ENCODE measurements around the gene MIS18BP1.
"Not testable (repeated sequence)": the region's sequence is repeated elsewhere in the genome, so short reads cannot be mapped to it uniquely, and the experiment has no call there.

Gene MIS18BP1

GRCh38 chr14:45253070-45253753, at the start of gene MIS18BP1:
Gene MIS18BP1, minus strand, starts transcription at chr14:45253202. Its CDS starts 5,916 bp downstream, at chr14:45247286.
- DNase-seq, result peak; percentile 98

GRCh38 chr14:45298423-45299117, 45.6 kb upstream of the MIS18BP1 start:
- no peak for DNase-seq

GRCh38 chr14:45294796-45295195, 41.8 kb upstream of the MIS18BP1 start:
- not testable (repeated sequence) for DNase-seq

- no peak for DNase-seq
Observed at GRCh38 chr14:45290547-45290946, 37.5 kb upstream of the MIS18BP1 start.

DNA sequence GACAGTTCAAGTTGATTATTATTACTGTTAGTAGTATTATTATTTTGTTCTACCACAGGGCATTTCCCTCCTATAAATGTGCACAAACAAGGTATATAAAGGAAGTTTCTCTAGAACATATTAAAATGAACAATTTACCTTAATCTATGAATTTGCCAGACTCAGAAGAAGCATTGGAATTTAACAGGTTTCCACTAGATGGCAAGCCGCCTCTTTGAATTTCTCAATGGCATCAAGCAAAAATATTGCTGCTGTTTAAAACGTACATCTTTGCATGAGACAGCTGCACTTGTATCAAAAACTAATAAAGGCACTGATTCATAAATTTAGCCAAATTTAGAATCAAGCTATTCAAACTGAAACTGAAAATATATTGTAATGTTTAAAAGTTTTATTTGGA, 34.6 kb upstream of the MIS18BP1 start:
- peak; percentile 21 for DNase-seq

DNA sequence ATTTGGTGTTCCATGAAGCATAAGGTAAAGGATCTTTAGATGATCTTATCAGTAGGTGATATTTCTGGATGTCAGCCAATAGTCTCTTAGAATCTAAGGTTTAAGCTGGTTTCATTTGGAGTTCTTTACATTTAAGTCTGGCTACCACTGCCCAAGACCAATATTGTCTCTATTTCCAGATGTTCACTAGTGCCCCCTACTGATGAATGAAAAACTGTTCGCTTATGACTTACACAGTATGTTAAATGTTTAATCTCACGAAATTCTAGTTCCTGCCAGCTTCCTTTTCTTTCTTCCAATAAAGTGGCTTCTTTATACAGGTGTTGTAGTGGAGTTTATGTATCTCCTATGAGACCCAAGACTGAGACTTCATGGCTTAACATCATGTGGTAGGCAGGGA, 31.8 kb upstream of the MIS18BP1 start:
- no peak for DNase-seq

DNA sequence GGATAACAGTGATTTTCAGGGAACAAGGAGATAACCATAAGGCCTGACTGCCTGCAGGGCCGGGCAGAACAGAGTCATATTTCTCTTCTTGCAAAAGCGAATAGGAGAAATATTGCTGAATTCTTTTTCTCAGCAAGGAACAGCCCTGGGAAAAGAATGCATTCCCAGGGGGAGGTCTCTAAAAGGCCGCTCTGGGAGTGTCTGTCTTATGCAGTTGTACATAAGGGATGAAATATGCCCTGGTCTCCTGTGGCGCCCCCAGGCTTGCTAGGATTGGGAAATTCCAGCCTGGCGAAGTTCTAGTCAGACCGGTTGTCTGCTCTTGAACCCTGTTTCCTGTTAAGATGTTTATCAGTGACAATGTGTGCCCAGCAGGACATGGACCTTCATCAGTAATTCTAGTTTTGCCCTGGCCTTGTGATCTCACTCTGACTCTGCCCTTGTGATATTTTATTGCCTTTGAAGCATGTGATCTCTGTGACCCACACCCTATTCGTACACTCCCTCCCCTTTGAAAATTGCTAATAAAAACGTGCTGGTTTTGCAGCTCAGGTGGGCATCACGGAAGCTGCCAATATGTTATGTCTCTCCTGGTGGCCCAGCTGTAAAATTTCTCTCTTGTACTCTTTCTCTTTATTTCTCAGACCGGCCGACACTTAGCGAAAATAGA, 28.9 kb upstream of the MIS18BP1 start:
- not testable (repeated sequence) for DNase-seq

GRCh38 chr14:45271858-45272537, 19.0 kb upstream of the MIS18BP1 start:
- no peak for DNase-seq

DNA sequence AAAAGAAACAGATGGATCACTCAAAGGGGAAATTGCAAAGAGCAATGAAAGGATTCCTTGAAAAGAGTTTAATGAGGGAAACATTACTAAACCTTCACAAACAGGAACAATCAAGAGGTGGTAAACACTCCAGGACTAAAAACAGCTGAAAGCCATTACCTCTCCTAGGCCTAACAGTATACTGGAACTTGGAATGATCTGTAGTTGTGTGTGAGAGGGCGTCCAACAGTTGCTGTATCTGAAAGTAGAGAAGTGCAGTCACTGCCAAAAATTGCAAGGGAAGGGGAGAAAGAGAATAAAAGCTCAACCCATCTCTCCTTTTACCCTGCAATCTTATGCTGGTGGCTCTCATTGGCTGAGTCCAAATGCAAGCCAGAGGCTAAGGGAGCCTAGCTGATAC, 17.0 kb upstream of the MIS18BP1 start:
- no peak for DNase-seq

DNA sequence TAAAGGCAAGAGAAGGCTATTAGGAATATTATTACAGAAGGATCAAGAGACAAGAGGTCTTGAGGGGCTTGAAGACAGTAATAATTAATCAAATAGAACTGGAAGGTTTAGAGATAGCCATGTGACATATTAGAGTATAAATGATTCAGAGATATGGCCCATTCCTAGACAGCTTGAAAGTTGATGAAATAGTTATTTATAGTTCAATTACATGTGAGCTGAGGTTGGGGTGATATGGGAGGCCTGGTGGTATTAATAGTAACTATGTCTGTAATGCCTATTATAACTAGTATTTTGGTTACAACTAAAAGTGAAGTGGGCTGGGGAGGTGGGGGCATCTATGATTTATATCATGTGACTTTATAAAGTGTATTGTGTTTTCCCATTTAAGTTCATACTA, 14.1 kb upstream of the MIS18BP1 start:
- DNase-seq, result no peak

DNA sequence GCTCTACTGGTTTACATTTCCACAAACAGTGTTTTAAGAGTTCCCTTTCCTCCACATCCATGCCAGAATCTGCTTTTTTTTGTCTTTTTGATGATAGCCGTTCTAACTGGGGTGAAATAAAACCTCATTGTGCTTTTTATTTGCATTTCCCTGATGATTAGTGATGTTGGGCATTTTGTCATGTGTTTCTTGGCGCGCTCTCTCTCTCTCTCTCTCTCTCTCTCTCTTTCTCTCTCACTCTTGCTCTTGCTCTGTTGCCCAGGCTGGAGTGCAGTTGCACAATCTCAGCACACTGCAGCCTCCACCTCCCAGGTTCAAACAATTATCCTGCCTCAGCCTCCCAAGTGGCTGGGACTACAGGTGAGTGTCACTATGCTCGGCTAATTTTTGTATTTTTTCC, 9.6 kb upstream of the MIS18BP1 start:
- DNase-seq, result no peak

GRCh38 chr14:45261209-45261608, 8.2 kb upstream of the MIS18BP1 start:
- DNase-seq, result no peak

GRCh38 chr14:45258805-45259204, 5.8 kb upstream of the MIS18BP1 start:
- DNase-seq, result no peak

- no peak for DNase-seq
Observed at GRCh38 chr14:45258073-45258472, 5.1 kb upstream of the MIS18BP1 start.

DNA sequence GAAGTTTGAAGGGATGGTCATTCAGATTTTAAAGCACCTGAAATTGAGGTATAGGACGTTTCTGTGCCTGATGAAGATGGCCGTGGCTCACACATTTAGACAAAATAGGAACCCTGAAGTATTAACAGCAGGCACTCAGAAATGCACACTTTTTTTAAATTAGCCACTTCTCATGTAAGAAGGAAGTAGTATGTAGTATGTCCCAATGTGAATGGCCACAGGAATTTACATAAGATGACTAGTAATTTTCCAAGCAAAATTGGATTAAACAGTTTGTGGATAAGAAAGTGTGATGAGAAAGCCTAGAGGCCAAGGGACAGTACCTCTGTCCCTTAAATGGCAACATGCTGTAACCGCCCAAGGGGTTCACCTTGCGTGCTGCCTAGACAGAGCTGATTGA, 1.8 kb upstream of the MIS18BP1 start:
- DNase-seq, result no peak

DNA sequence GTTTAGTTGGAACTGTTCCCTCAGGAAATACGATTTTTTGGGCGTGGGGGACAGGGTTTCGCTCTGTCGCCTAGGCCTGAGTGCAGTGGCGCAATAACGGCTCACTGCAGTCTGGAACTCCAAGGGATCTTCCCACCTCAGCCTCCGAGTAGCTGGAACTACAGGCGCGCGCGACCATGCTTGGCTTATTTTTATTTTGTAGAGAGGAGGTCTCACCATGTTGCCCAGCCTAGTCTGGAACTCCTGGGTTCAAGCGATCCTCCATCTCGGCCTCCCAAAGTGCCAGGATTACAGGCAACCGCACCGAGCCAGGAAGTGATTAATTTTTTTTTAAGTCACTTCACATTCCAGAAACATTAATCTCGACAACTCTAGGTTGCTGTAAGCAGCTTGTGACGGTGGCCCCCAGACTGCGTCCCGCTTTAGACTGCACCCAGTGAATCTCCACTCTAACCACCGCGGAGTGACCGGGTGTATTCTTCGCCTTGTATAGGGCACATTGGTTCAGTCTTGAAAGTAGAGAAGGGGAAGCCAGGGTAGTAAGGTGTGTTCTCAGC, 830 bp upstream of the MIS18BP1 start:
- no peak for DNase-seq

- DNase-seq, result peak; percentile 71
Observed at GRCh38 chr14:45252366-45253069, 484 bp downstream of the MIS18BP1 start.

- peak; percentile 48 for DNase-seq
Observed at GRCh38 chr14:45251912-45252311, 1.1 kb downstream of the MIS18BP1 start.

DNA sequence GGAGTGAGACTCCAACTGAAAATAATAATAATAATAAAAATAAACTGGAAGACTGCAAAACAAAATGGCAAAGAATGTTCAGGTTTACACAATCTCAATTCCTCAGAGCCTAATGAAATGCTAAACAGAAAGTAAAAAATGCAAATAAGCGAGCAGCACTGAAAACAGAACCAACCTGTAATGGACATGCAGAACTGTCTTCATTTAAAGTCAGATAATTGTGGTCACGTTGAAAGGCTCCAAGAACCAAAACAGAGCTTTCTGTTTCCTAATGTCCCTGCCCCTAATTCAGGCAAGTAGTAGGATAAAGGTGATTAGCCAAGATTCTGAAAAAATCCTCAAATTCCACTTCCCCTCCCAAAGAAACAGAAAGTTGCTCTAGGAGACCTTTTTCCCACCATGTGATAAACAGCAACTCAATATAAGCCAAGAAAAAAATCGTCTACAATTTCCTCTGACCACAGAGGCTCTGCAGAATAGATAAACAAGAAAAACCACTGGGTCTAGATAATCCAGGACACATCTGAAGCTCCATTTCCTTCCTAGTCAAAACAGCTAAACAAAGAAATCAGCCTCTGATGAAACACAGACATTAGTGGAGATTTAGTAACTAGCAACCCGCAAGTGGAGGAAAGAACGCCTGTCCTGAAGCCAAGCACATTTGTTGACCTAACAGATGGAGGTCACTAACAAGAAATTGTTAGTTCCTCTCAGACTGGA, 3.0 kb downstream of the MIS18BP1 start:
- no peak for DNase-seq

DNA sequence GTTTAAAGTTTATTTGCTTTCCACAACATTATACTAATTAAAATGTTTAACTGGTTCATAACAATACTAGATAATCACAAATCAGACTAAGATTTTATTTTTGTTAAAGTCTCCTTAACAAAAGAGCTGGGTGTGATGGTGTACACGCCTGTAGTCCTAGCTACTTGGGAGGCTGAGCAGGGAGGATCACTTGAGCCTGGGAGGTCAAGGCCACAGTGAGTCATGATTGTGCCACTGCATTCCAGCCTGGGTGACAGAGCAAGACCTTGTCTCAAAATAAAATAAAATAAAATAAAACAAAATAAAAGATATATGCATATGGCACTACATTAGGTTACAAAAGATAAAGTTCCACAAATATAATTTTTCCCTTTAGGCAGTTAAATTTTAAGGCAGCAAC, 5.6 kb downstream of the MIS18BP1 start:
- DNase-seq, result no peak

DNA sequence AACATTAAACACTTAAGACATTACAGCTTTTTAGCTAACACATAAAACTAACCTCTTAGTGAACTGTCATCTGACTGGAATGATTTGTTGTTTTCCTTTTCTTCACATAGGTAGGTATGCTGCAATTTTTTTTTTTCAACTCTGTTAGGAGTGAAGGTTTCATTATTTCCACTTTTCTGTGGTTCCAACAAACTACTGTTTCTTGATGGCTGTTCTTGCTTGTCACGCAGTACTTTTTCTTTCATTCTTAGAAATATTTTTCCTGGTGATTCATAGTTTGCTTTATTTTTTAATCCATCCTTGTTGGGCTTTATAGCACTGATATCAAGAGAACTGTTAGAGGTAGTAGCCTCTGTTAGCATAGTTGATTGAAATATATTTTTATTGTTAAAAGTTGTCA, 6.3 kb downstream of the MIS18BP1 start:
- no peak for DNase-seq

- DNase-seq, result no peak
Observed at GRCh38 chr14:45246151-45246550, 6.9 kb downstream of the MIS18BP1 start.
